Tibial nerve (tissue), 4 donors: ENCODE measurements around the gene IGFL2. TPM values are rescaled to one million over a fixed set of nuclear protein-coding genes. Genes with fewer than 3 reads are reported as not detected.

ENCODE experiments used
- DNase-seq, 2 donors: peaks; one replicate each; pipeline ENCODE4 v3.0.0-alpha.2; 2019; ENCODE audit warnings: low spot score in 2 of 2
- H3K27ac ChIP-seq, 4 donors: fragments of 200-600 bp; sonication (generic) in 3 of 4; one replicate each; pipeline ENCODE4 v1.5.1; 2017 to 2019; ENCODE audit warnings: mild to moderate bottlenecking in 1 of 4
- H3K27me3 ChIP-seq, 2 donors: fragments of 200-600 bp; sonication (generic) in 1 of 2; one replicate each; pipeline versions ENCODE4 v1.5.1 to v1.6.0; 2017 to 2019
- H3K36me3 ChIP-seq, 3 donors: fragments of 200-600 bp; sonication (generic); one replicate each; pipeline ENCODE4 v1.5.1; 2018 to 2019
- H3K4me1 ChIP-seq, 4 donors: fragments of 200-600 bp; sonication (generic) in 3 of 4; one replicate each; pipeline ENCODE4 v1.5.1; 2017 to 2019
- H3K4me3 ChIP-seq, 4 donors: fragments of 200-600 bp; sonication (generic) in 3 of 4; one replicate each; pipeline ENCODE4 v1.5.1; 2017 to 2019; ENCODE audit warnings: mild to moderate bottlenecking in 1 of 4, moderate library complexity in 1 of 4
- H3K9me3 ChIP-seq, 4 donors: fragments of 200-600 bp; sonication (generic) in 3 of 4; one replicate each; pipeline ENCODE4 v1.5.1; 2017 to 2019
- EP300 ChIP-seq, 2 donors: sonication (generic); formaldehyde crosslinking; IDR thresholded peaks; one replicate each; pipeline ENCODE4 v1.6.1; 2017; ENCODE audit warnings: antibody characterized with exemption in 2 of 2, mild to moderate bottlenecking in 1 of 2
- POLR2A ChIP-seq, 2 donors: fragments of 450-650 bp; IDR thresholded peaks; one replicate each; pipeline ENCODE4 v1.6.1; 2017; ENCODE audit warnings: antibody characterized with exemption in 2 of 2, mild to moderate bottlenecking in 2 of 2, moderate library complexity in 2 of 2
- WGBS, 2 donors: methylation state at CpG; one replicate each; pipeline ENCODE4 v1.1.5; 2018; 5-methylcytosine and 5-hydroxymethylcytosine counted together
- total RNA-seq, 4 donors: library from RNA; depleted of rRNA; stranded (reverse); fragments of >200 nt; gene quantifications; one replicate each; pipeline ENCODE4 v1.1.0, GENCODE V29; 2016
- TF ChIP-seq, protein P1 (sequence below), 5 experiments: fragments of 200-600 bp in 3 of 5; fragments of 450-650 bp in 2 of 5; sonication (generic) in 3 of 5; IDR thresholded peaks; one replicate each; pipeline ENCODE4 v1.5.1; 2016 to 2019; ENCODE audit warnings: antibody characterized with exemption in 5 of 5, mild to moderate bottlenecking in 3 of 5, moderate library complexity in 2 of 5

Gene IGFL2
- total RNA-seq, 4 donors from 2014 or later: 1.0 TPM; not detected in 3

- H3K4me3 ChIP-seq: no peak overlapping the region
- no peaks in the 10 kb centered on the region for H3K27me3 ChIP-seq
- DNase-seq: no peak
- no peak overlapping the region for H3K27ac ChIP-seq
- TF ChIP-seq EP300 (IDR thresholded peaks at IDR 0.05): no peak
- TF ChIP-seq, protein P1, sequence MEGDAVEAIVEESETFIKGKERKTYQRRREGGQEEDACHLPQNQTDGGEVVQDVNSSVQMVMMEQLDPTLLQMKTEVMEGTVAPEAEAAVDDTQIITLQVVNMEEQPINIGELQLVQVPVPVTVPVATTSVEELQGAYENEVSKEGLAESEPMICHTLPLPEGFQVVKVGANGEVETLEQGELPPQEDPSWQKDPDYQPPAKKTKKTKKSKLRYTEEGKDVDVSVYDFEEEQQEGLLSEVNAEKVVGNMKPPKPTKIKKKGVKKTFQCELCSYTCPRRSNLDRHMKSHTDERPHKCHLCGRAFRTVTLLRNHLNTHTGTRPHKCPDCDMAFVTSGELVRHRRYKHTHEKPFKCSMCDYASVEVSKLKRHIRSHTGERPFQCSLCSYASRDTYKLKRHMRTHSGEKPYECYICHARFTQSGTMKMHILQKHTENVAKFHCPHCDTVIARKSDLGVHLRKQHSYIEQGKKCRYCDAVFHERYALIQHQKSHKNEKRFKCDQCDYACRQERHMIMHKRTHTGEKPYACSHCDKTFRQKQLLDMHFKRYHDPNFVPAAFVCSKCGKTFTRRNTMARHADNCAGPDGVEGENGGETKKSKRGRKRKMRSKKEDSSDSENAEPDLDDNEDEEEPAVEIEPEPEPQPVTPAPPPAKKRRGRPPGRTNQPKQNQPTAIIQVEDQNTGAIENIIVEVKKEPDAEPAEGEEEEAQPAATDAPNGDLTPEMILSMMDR (IDR thresholded peaks at IDR 0.05): no peak
- H3K4me1 ChIP-seq: no peaks in the 10 kb centered on the region
- no peaks in the 10 kb centered on the region for H3K36me3 ChIP-seq
- WGBS, 2 donors: 58 to 65% methylated on average over 4 of the region's 4 CpGs
- no peaks in the 10 kb centered on the region for H3K9me3 ChIP-seq
Measured at GRCh38 chr19:46202426-46202825, 54.4 kb downstream of the IGFL2 start.

GRCh38 chr19:46202872-46203860, 55.1 kb downstream of the IGFL2 start:
- Histone ChIP-seq H3K27me3 (no peaks in the 10 kb centered on the region), H3K36me3 (no peaks in the 10 kb centered on the region), H3K4me3 (no peak overlapping the region), H3K27ac (no peak overlapping the region), H3K9me3 (no peaks in the 10 kb centered on the region), H3K4me1 (no peaks in the 10 kb centered on the region)
- WGBS, 2 donors: 79 to 81% methylated on average over 8 of the region's 8 CpGs
- no peak for DNase-seq
- no peak for TF ChIP-seq POLR2A (IDR thresholded peaks at IDR 0.05)

DNA sequence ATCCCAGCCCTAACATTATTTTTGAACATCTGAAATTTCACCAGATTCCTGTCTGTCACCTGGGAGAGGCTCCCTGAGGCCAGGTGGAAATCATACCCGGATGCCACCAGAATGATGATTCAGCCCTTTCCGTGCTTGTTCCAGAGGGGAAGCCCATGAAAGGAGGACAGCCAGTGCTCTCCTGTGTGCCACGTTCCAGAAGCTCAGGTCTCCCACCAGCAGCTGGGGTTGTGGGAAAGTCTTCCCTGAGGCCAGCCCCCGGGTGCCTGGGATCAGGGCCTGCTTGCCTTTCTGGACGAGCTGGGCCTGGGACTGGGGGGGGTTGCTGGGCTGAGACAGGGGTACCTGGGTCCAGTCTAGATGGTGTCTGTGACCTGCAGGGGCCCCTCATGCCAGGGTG, 56.0 kb downstream of the IGFL2 start:
- no peak for TF ChIP-seq EP300 (IDR thresholded peaks at IDR 0.05)
- TF ChIP-seq POLR2A (IDR thresholded peaks at IDR 0.05): no peak
- TF ChIP-seq, protein P1 (IDR thresholded peaks at IDR 0.05): no peak
- Histone ChIP-seq H3K4me3 (no peak overlapping the region), H3K36me3 (no peaks in the 10 kb centered on the region), H3K9me3 (no peaks in the 10 kb centered on the region), H3K27me3 (no peaks in the 10 kb centered on the region), H3K27ac (no peak overlapping the region), H3K4me1 (no peaks in the 10 kb centered on the region)
- WGBS, 2 donors: 78 to 85% methylated on average over 5 of the region's 5 CpGs
- DNase-seq: no peak

DNA sequence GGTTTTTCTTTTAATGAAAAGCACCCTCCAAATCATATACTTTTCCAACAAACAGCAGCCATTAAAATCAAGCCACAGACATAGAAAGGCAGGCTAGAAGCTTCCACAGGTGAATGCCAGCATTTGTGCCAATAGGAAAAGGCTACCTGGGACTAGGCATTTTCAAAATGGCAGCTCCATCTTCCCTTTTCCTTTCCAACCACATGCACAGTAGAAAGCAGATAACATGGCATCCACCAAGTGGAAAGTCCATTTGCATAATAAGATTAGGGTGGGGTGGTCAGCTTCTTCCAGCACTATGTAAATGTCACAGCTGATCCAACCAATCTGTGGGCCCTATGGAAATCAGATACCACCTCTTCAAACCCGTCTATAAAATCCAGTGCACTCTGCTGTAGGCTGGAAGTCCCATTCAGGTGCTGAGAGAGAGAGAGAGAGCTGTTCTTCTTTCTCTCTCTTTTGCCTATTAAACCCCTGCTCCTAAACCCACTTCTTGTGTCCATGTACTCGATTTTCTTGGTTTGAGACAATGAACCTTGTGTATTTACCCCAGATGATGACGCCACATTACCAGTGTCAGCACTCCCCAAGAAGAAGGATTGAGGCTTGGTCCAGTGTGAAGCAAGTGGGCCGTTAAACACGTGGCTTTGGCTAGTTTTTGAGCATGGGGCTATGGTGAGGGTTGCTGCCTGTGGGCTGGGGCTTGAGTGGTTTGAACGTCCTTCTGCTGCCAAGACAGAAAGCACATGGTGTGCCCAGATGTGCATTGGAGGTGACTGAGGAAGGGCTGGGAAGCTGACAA, 57.3 kb downstream of the IGFL2 start:
- WGBS, 2 donors: 56 to 65% methylated on average over 6 of the region's 6 CpGs
- Histone ChIP-seq H3K36me3 (no peaks in the 10 kb centered on the region), H3K9me3 (no peaks in the 10 kb centered on the region), H3K4me1 (no peaks in the 10 kb centered on the region), H3K27ac (no peak overlapping the region), H3K4me3 (no peak overlapping the region), H3K27me3 (no peaks in the 10 kb centered on the region)
- no peak for DNase-seq
- no peak for TF ChIP-seq EP300 (IDR thresholded peaks at IDR 0.05)
- TF ChIP-seq POLR2A (IDR thresholded peaks at IDR 0.05): no peak
- TF ChIP-seq, protein P1 (IDR thresholded peaks at IDR 0.05): no peak

DNA sequence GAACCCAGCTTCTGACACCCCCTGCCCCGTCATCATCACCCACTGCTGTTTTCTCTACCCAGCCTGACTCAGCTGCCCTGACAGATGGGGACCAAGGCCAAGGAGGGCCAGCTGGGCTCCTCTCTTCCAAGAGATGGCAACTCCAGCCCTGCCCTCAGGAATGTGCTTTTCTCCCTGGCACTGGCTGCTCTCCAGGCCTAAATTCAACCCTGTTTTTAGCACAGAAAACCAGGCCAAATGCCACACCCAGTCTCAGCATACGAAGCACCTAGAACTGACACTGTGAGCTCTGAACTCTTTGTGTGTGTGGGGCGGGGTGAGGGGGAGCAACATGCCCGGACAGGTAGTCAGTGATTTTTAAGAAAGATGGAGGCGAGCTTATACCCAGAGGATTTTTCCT, 58.1 kb downstream of the IGFL2 start:
- H3K4me3 ChIP-seq: no peak overlapping the region
- H3K9me3 ChIP-seq: no peaks in the 10 kb centered on the region
- H3K27ac ChIP-seq: no peak overlapping the region
- H3K27me3 ChIP-seq: no peaks in the 10 kb centered on the region
- TF ChIP-seq POLR2A (IDR thresholded peaks at IDR 0.05): no peak
- no peak for TF ChIP-seq EP300 (IDR thresholded peaks at IDR 0.05)
- TF ChIP-seq, protein P1 (IDR thresholded peaks at IDR 0.05): no peak
- H3K36me3 ChIP-seq: no peaks in the 10 kb centered on the region
- peaks cover 0 to 3% (median 0%) of the 10 kb centered on the region in 4 donors for H3K4me1 ChIP-seq
- DNase-seq: no peak
- WGBS, 2 donors: 60 to 72% methylated on average over 5 of the region's 5 CpGs
